Measurements from ENCODE around the gene PPP6R1. TPM values are rescaled to one million over a fixed set of nuclear protein-coding genes. Genes with fewer than 3 reads are reported as not detected.

The PPP6R1 gene
- 10 to 100 TPM; 27.8 to 43.6 (median 35.5) TPM for total RNA-seq

DNA sequence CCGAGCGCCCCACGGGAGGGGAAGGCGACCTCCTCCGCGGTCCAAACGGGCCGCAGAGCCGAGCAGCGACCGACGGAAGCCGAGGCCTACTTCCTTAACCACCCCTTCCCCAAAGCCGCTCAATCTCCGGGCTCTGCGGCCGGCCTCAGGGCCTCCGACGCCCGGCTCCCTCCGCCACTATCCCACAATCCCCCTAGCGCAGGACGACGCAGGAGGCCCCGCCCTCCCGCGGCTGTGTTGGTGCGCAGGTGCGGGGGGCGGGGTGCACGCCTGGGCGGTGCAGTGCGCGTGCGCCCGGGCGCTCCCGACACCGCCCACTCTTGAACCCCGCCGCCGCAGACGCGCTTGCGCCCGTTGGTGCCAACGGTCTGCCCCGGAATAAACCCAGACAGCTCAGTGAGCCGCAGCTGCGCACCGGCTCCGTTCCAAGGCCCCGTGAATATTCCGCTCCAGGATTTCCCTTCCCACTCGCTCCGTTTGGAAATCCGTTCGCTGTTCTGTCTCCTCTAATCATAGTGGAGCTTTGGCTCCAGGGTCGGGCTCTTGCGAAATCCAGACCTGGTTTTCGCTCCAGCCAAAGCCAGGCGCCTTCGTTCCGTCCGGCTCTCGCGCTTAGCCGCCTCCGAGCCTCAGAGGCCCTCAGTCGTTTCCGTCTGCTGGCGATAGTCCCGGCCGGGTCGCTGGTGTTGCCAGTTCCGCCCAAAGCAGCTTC lies at the start of gene PPP6R1:
Gene PPP6R1 (minus strand): TSS at position 190 of the 712 bp plus-strand sequence. CDS start 11,914 bp downstream, outside the sequence.
- ATAC-seq (ENCODE audit: low FRiP score) = peak; percentile 99
- DNase-seq (ENCODE audit: low spot score) = peak; percentile 80
- TF ChIP-seq CTCF (IDR thresholded peaks at IDR 0.05) = no peak

DNA sequence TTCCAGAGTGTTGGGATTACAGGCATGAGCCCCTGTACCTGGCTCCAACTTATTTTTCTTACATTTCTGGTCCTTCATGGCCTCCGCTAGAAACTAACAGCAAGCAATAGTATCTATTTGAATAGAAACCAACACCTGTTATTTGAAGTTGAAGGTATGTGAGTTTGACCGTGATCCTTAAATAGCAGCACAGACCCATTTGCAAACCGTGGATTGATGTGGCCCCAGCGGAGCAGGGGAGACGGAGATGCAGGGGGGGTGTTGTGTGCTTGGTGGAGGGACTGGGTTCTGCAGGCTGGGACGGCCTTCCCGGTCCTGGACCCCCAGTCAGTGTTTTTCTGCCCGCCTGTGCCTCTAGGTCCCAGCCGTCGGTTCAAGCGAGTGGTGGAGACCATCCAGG lies 49.5 kb upstream of the PPP6R1 start:
- DNase-seq (ENCODE audit: low spot score) (no peak), ATAC-seq (ENCODE audit: low FRiP score) (no peak)
- TF ChIP-seq CTCF (IDR thresholded peaks at IDR 0.05) = no peak

DNA sequence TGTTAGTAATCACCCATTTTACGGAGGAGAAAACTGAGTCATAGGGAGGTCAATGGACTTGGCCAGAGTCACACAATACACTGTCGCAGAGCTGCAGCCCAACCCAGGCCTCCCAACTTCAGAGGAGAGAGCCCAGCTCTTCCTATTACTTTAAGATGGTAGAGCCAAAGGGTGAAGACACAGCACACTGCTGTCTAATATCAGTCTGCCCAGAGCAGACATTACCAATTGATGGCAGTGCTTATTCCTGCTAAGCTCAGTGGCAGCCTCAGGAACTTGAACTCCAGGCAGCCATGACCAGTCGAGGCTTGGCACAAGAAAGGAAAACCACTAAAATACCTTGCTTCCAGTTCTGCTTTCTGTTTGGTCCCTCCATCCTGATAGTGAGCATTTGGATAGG lies 47.9 kb upstream of the PPP6R1 start:
- no peak for TF ChIP-seq CTCF (IDR thresholded peaks at IDR 0.05)
- DNase-seq (ENCODE audit: low spot score) (no peak), ATAC-seq (ENCODE audit: low FRiP score) (no peak)

- no peak for ATAC-seq (ENCODE audit: low FRiP score)
- no peak for TF ChIP-seq CTCF (IDR thresholded peaks at IDR 0.05)
Measured at GRCh38 chr19:55305983-55306562, 47.3 kb upstream of the PPP6R1 start.

DNA sequence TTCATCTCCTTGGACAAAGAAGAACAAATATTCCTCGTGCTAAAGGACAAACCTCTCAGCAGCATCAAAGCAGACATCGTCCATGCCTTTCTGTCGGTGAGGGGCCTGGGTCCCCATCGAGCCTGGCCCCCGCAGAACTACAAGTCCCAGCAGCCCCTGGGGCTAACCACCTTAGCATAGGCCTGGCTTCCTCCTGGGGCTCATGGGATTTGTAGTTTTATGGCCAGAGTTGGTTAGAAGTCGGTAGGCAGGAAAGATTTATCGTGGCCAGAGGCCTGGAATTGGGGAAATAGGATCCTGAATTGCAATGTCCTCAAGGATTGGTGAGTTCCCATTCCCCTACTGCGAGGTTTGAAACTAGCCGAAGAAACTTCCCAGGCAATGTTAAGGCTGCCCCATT lies 46.7 kb upstream of the PPP6R1 start:
- no peak for DNase-seq (ENCODE audit: low spot score)
- no peak for TF ChIP-seq CTCF (IDR thresholded peaks at IDR 0.05)
- ATAC-seq (ENCODE audit: low FRiP score) = no peak

More at GRCh38 chr19:55305983-55306562, 47.3 kb upstream of the PPP6R1 start:
- DNase-seq (ENCODE audit: low spot score) = no peak

DNA sequence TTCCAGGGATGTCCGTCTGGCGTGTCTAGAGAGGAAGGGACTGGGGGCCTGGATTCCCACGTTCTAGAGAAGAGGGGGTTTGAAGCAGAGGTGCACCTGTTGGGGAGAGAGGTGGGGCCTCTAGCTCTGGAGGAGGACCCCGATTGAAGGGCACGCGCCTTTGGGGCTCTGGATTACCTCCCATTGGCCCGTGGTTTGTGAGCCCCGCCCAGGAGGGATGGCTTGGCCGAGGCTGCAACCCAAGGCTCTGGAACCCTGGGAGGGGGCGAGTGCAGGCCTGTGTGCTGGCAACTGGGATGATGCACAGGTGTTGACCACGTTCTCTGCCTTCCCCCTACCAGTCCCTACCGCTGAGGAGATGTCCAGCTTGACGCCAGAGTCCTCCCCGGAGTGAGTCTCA lies 46.2 kb upstream of the PPP6R1 start:
- TF ChIP-seq CTCF (IDR thresholded peaks at IDR 0.05) = no peak
- no peak for DNase-seq (ENCODE audit: low spot score)
- no peak for ATAC-seq (ENCODE audit: low FRiP score)
